ENCODE data around the gene BASP1.

BASP1 gene, protein sequence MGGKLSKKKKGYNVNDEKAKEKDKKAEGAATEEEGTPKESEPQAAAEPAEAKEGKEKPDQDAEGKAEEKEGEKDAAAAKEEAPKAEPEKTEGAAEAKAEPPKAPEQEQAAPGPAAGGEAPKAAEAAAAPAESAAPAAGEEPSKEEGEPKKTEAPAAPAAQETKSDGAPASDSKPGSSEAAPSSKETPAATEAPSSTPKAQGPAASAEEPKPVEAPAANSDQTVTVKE

DNA sequence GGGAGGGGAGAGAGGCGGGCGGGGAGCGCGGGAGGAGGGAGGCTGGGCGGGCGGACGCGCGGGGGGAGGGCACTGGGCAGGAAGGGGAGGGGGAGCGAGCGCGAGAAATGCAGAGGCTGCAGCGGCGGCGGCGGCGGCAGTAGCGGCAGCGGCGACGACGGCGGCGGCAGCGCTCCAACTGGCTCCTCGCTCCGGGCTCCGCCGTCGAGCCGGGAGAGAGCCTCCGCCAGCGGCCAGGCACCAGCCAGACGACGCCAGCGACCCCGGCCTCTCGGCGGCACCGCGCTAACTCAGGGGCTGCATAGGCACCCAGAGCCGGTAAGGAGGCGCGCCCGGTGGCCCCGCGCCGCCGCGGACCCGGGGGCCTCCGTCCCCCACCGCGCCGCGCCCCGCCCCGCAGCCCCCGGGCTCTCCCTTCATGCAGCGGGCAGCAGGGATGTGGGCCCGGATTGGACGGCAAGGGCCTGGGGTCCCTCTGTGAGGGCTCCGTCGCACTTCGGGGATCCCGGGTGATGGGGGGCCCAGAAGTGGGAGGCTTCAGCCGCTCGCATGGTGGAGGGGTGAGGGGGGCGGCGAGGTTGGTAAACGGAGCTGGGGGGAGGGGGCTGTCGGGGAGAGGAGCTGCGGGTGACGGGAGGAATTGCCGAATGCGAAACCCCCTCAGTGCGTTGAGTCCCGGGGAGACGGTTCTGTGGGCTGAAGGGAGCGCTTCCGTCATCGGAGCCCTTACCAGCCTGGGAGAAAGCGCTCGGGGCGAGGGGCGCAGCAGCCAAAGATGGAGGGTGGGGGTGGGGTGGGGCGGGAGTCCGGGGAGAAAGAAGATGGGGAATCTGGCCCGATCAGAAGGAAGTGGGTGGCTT is at the start of gene BASP1:
Gene BASP1, plus strand, starts transcription at position 139 of the 860 bp plus-strand sequence. CDS start 57,586 bp downstream, outside the sequence.
- peak; percentile 95 for DNase-seq (ENCODE audit: low spot score)

DNA sequence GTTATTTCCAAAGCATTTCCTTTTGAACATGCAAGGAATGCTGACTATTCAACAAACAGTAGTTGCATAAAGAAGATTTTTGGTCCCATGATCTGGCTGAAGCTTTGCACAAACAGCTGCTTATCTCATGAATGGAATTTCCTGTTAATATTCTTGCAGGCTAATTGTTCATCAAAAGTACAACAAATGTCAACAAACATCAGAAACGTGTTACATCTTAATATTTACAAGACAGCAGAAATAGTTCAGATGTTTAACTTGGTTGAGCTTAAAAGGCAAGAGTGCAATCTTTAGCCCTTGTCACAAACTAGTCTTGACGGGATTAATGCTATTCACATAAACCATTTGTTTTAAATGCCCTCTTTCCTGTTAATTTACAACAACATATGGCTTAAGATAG is 47.9 kb upstream of the BASP1 start:
- DNase-seq (ENCODE audit: low spot score) = no peak

DNA sequence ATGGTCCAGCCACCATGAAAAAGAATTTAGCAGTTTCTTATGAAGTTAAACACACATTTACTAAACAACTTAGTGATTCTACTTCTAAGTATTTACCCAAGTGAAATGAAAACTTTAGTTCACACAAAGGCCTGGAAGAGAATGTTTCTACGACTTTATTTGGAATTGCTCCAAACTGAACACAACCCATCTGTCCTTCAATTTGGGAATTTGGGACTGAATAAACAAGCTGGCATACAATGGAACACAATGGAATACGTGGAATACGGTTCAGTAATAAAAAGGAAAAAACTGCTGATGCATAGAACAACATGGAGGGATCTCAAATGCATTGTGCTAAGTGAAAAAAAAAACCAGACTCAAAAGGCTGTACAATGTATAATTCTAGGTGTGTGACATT is 44.6 kb upstream of the BASP1 start:
- no peak for DNase-seq (ENCODE audit: low spot score)

DNA sequence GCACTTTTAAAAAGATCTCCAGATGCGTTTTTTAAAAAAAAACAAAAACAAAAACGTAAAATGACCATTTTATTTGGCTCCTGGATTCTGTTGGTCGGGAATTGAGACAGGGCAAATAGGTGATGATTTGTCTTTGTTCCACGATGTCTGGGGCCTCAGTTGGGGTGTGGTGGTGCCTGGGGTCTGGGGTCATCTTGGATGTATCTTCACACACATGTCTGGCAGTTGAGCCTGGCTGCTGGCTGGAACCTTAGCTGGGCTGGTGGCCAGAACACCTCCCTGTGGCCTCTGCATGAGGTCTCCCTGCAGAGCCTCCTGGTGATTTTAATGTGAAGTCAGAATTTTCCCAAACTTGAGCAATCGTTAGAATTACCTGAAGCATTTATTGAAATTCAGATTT is 42.5 kb upstream of the BASP1 start:
- peak; percentile 78 for DNase-seq (ENCODE audit: low spot score)

DNA sequence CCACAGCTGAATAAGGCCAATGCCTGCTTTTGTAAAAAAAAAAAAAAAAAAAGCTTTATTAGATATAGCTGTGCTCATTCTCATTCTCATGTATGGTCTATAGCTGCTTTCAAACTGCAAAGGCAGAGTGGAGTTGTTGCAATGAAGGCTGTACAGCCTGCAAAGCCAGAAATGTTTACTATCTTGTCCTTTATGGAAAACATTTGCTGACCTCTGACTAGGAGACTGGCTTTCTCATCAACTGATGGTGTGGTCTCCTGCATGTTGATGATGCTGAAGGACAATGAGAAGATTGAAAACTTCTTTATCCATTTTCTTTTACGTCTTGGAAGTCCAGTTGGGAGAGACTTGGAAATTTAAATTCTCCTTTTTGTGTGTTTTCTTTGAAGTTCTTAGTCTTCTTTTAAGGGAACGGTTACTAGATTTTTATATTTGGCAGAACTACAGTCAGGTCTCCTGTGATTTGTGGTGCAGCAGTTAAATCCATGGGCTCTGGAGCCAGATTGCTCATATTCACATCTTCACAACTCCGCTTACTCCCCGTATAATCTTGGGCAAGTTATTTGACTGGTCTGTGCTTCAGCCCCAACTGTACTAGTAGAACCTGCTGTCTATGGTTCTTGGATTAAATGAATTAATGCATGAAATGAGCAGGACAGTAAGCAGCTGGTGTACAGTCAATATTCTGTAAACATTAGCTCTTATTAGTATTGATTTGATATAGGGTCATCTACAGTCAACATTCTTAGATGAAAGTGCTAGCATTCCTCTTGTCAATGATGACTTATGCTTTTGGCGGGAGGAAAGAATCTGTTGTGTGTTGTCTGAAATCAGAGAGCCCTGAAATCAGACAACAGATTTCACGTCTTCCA is 39.7 kb upstream of the BASP1 start:
- no peak for DNase-seq (ENCODE audit: low spot score)

DNA sequence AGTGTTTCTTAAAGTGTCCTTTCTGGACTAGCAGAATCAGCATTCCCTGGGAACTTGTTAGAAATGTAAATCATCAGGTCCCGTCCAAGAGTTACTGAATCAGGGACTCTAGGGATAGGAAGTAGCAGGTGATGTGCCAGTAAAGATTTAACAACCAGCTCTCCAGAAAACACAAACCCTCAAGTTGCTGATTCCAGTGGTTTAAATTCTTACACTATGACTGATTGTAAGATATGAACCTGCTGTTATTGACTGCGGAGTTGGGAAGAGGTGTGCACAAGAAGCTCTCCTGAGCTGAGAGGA is 39.1 kb upstream of the BASP1 start:
- no peak for DNase-seq (ENCODE audit: low spot score)

DNA sequence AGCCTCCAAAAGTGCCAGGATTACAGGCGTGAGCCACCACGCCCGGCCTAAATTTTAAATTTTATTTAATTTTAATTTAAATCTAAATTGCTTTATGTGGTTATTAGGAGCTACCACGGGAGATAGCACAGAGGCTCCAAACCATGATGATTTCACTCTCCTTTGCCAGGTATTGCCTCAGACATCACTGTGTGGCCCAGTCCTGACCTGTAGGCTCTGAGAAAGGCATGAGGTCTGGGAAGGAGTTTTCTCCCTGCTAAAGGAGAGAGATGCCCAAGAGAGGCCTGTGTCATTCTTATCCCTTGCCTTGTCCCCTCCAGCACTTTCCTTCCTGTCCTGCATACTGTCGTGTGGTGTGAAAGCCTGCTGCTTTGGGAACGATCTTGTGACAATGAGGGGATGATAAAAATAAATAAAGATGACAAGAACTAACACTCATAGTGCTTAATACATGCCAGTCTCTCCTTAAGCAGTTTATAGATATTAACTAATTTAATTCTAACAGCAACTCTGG is 37.0 kb upstream of the BASP1 start:
- DNase-seq (ENCODE audit: low spot score) = no peak

DNA sequence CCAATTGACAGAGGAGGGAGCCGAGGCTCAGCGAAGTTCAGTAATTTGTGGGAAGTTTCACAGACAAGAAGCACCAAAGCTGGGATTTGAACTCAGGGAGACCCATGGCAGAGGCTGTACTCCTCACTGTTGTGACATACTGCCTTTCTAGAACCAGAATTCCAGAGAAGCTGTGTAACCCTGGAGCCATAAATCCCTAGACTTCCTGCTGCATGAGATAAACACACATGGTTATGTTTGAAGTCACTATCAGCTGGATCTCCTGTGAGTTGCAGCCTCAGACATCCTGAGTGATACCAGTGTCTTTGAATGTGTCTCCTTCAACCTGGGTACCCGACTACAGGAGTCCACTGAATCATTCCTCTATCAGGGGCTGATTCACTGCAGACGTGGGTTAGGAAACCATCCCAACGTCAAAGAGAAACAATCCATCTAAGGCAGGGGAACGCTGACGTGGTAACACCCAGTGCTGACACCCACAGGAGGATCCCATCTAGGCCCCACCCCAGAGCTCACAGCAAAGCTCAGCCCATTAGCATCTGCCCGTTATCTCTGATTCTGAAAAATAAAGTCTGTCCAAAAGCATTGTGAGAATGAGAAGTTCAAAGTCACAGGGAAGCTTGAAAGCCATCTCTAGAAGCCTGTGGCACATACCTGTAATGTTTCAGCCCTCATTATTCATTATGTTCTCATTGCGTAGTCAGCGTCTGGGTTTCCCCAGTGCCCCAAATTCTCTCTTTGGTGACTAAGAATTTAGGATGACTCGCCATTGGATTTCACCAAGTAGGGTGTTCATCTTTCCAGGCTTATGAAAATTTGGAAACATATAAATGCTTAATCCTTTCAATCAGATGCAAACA is 36.3 kb upstream of the BASP1 start:
- DNase-seq (ENCODE audit: low spot score) = no peak

DNA sequence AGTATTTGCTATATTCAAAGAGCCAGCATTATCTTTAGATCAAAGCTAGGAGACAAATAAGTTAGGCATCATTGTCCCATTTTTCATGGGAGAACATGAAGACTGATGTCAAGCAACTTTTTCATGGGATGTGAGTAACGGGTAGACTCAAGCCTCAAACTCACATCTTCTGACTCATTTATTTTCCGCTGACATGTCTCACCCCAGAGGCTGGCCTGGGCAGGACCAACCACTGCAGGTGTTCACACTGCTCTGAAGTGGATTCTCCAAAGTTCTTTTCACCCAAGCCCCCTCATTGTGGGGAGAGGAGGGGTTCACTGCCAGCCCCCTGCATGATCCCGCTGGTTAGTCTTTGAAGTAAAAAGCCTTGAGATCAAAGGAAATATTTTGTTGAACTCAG is 34.9 kb upstream of the BASP1 start:
- no peak for DNase-seq (ENCODE audit: low spot score)

DNA sequence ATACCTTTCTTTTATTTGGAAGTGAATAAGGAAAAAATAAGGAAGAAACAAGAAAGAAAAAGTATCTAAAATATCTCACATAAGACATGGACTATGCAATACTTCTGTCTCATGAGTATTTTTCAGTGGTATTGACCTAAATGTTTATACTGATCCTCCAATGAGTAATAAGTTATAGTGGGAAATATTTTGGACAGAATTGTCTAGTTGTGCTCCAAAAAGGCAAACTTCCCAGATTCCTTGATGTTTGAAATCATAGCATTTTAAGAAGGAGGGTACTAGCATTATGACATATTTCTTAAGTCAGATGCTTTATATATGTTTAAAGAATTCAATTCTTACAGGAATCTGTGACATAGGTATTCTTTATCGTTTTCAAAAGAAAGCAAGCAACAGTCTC is 34.5 kb upstream of the BASP1 start:
- DNase-seq (ENCODE audit: low spot score) = no peak

DNA sequence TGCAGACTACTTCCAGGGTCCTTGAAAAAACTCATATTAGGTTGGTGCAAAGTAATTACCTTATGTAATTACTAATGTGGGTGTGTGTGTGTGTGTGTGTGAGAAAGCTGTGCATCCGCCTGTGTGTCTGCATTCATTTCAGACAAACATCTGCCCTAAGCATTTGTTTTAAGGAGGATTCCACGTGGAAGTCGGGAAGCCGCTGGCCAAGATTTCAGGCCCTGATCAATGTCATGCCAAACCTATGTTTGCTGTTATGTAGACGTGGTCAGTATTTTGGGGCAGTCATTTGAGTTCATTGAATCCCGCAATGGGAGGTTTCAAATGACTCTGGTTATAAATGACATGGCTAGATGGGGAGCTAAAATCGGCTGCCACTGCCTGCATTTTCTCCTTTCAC is 33.6 kb upstream of the BASP1 start:
- no peak for DNase-seq (ENCODE audit: low spot score)

DNA sequence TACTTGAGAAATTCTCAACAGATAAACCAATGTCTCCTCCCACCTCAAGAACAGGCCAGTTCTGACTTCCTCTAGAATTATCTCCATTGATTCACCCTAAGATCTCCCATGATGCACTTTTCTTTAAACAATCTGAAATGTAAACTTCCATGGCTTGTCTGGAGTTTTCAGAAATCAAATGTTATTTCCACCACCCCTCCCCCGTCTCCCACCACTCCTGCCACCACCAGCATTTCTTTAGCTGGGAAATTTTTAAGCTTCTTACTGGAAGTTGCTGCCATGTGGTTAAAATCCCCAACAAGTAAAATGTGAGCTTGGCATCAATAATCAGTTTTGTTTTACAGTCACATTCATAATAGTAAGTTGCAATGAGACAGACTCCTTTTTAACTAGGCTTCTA is 32.8 kb upstream of the BASP1 start:
- DNase-seq (ENCODE audit: low spot score) = no peak

DNA sequence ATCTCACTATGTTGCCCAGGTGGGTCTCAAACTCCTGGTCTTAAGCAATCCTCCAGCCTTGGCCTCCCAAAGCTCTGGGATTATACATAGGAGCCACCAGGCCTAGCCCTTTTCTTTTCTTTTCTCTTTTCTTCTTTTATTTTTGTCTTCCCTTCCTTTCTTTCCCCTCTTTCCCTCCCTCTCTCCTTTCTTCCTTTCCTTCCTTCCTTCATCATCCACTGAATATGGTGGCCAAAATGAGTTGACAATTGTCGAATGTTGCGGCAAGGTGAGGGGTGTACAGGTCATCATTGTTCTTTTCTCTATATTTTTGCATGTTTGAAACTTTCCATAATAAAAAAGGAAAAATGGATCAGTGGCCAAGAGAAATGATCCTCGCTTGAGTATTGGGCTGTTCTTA is 32.1 kb upstream of the BASP1 start:
- no peak for DNase-seq (ENCODE audit: low spot score)

DNA sequence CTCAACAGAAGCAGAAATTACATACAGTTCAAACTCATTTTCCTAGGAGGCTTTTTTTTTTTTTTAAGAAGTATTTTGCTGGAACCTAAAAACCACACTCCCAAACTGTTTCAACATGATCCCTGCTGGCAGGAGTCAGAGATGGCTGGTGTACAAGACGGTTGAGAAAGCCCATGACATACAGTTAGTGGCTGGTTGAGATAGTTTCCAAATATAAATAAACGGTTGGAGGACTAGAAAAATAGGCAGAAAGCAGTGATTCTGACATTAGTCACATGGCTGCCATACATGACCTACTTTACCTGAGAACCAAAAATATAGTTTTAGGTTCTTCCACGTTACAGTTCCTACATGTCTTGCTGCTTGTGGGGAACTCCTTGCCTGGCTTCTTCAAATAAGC is 31.7 kb upstream of the BASP1 start:
- no peak for DNase-seq (ENCODE audit: low spot score)

DNA sequence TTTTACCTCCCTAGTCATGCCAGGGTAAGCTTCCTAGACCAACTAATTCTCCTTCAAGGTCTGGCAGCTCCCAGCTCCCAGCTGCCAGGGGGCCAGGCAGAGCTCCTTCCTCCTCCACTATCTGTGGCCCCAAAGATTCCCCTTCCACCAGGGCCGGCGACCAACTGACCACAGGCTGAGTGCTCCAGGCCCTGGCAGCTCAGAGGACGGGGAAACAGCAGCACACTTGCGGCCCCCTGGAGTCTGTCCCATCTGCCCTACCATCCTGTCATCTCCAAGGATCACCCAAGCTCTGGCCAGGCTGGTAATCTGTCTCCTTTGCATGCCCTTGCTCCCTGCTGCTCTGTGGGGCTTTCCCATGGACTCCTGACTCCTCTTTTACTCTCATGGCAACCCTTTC is 31.2 kb upstream of the BASP1 start:
- DNase-seq (ENCODE audit: low spot score) = no peak

DNA sequence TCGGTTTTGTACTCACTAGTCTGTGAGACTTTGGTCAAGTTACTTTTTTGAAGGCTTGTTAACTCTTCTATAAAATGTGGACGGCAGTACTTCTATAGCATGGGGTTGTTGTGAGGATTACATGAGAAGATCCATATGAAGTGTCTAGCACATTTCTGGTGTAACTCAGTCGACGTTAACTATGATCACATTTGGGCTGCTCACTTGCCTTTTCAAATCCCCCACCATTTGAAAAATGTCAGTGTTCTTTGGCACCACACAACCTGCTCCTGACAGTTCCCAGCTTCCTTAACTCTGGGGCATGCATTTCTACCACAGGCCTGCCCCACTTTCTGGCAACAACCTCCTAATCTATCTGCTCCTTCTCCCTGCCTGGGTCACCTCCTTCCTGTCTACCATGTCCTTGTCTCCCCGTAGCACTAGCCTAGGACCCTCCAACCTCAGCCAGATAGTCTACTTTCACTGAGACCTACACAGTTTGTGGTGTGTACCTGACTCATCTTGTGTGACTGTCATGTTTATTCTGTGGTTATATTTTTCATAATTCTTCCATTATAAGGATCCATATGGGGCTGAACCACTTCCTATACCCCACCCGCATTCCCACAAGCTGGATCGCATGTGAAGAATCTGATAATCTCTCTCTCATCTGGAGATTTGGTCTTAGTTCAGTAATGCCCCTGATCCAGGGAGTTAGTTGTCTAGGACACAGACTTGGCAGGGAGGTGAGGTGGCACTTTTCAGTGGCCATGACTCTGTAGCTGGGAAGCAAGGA is 30.2 kb upstream of the BASP1 start:
- no peak for DNase-seq (ENCODE audit: low spot score)

DNA sequence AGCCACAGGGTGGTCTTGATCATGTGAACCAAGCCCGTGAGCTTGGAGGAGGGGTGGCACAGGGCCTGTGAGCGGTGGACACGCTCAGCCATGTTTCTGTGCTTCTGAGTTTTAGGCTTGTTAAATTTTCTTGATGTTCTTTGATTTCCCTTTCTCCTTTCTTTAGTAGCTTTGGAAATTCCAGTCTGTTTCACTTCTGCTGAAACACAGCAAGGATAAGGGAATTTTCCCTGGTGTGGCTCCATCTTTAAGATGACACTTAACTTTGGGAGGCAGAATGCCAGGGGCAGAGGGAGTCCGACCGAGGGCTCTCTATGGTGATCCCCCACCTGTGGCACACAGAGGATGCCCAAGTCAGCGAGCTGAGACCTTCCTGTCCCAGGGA is 29.7 kb upstream of the BASP1 start:
- no peak for DNase-seq (ENCODE audit: low spot score)

DNA sequence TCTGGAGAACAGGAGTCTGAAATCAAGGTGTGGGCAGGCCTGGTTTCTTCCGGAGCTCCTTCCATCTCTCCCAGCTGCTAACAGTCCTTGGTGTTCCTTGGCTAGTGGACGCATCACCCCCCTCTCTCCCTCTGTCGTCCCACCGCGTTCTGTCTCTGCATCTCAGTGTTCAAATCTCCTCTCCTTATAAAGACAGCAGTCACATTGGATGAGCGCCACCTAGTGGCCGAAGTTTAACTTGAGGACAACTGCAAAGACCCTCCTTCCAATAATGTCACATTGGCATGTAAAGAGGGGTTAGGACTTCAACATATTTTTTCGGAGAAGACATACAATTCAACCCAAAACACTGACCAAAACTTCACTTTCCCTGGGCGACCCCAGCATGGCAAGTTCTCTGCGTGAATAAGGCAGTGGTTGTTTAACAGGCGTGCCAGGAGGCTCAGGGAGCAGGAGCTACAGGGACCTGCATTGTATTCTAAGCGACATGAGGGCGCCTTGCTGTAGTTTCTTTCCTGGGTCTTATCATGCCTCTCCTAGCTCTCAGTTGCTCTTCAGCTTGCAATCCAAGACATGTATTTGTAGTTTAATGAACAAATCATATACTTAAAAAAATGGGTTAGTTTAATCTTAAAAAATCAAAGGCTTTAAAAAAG is 27.9 kb upstream of the BASP1 start:
- DNase-seq (ENCODE audit: low spot score) = peak; percentile 78

DNA sequence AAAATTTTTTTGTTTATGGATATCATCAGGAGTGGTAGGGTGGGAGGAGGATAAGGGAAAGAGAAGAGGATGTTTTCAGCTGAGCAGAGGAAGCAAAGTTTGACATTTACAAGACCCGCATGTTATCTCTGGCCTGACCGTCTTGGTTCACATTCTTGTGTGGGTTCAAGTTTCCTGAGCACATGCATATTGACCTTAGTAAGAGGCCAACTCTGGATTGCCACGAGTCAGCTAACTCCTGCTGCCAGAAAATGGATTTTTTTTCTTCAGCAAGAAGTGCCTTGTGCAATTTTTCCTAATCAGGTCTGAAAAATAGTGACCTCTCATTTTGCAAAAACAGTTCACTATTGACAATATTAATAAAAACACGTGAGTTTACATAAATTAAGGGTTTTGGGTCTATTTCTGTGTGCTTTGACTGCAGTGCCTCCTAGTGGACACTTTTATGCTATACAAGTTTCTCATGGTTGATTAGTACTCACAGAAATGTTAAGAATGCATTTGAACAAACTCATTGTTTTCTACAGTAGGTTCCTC is 27.1 kb upstream of the BASP1 start:
- DNase-seq (ENCODE audit: low spot score) = no peak

DNA sequence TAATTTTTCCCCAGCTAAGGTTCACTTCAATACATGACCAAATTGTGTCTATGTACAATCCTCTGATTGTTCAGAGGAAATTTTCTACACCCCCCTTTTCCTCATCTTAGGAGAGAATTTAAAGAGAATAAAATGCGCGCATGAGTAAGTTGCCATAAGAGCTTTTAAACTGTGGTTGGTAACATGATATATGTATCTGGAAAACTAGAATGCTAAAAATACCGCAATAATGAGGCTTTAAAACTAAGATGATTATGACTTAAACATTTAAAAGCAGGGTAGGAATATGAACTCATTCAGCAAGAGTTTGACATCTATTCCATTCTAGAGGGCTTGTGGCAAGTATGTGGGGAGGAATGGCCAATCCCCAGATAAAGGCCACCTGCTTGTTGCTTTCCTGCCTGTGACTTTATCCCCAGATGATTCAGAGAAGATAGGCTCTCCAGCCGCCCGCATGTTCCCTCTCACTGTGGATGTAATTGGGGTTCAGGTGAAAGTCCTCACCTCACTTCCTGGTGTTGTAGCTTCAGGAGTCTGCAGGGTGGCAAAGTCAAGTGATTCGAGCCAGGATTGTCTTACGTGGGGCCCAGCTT is 26.5 kb upstream of the BASP1 start:
- DNase-seq (ENCODE audit: low spot score) = no peak
